Astrocyte (in vitro differentiated cells and primary cell): ENCODE results near the gene RHEBL1. TPM values are rescaled to one million over a fixed set of nuclear protein-coding genes. Genes with fewer than 3 reads are reported as not detected.
A peak's percentile ranks its signal among the peaks of the same experiment; 100 is the strongest.

ENCODE experiments used
- DNase-seq: peaks from one replicate; pipeline ENCODE4 v3.0.0-alpha.2; 2010; ENCODE audit warnings: low read depth
- FAIRE-seq: peaks from 2 replicates; lab custom pipeline; 2011; peaks lifted over from hg19 to GRCh38; lab: Jason Lieb, UNC
- H2AFZ ChIP-seq: 2 replicates; pipeline ENCODE4 v1.6.0; 2012; ENCODE audit warnings: low read depth, low read length, inconsistent platforms
- H3K27ac ChIP-seq: 2 replicates; pipeline ENCODE4 v1.5.1; 2011; ENCODE audit warnings: low read depth, low read length, inconsistent platforms
- H3K27me3 ChIP-seq: 2 replicates; pipeline ENCODE4 v1.6.0; 2011; ENCODE audit warnings: low read length, inconsistent platforms; ENCODE audit not compliant: insufficient read depth
- H3K36me3 ChIP-seq: 2 replicates; pipeline ENCODE4 v1.5.1; 2011; ENCODE audit warnings: low read length, inconsistent platforms; ENCODE audit not compliant: insufficient read depth
- H3K4me1 ChIP-seq: 2 replicates; pipeline ENCODE4 v1.5.1; 2011; ENCODE audit warnings: low read length, inconsistent platforms; ENCODE audit not compliant: insufficient read depth
- H3K4me2 ChIP-seq: 2 replicates; pipeline ENCODE4 v1.6.0; 2012; ENCODE audit warnings: low read length, inconsistent platforms
- H3K4me3 ChIP-seq: 2 replicates; pipeline ENCODE4 v1.5.1; 2011; ENCODE audit warnings: low read depth, mild to moderate bottlenecking, low read length, inconsistent platforms; ENCODE audit not compliant: insufficient read depth
- H3K79me2 ChIP-seq: 2 replicates; pipeline ENCODE4 v1.6.0; 2012; ENCODE audit warnings: mild to moderate bottlenecking, low read length, inconsistent platforms; ENCODE audit not compliant: insufficient read depth
- H3K9ac ChIP-seq: 2 replicates; pipeline ENCODE4 v1.6.0; 2012; ENCODE audit warnings: mild to moderate bottlenecking, low read length, inconsistent platforms
- H3K9me3 ChIP-seq: 2 replicates; pipeline ENCODE4 v1.5.1; 2012; ENCODE audit warnings: low read depth, mild to moderate bottlenecking, low read length, inconsistent platforms; ENCODE audit not compliant: insufficient read depth
- H4K20me1 ChIP-seq: 2 replicates; pipeline ENCODE4 v1.6.0; 2012; ENCODE audit warnings: low read length, inconsistent platforms; ENCODE audit not compliant: insufficient read depth
- H3K27ac Mint-ChIP-seq: one replicate; pipeline ENCODE4 v1.8.0; 2021; ENCODE audit warnings: mild to moderate bottlenecking, mixed read lengths; ENCODE audit not compliant: unreplicated experiment
- H3K27me3 Mint-ChIP-seq: one replicate; pipeline ENCODE4 v1.8.0; 2021; ENCODE audit warnings: low read depth, mixed read lengths; ENCODE audit not compliant: unreplicated experiment
- H3K36me3 Mint-ChIP-seq: one replicate; pipeline ENCODE4 v1.8.0; 2021; ENCODE audit warnings: low read depth, mixed read lengths; ENCODE audit not compliant: unreplicated experiment
- H3K4me1 Mint-ChIP-seq: one replicate; pipeline ENCODE4 v1.8.0; 2021; ENCODE audit warnings: low read depth, mixed read lengths; ENCODE audit not compliant: unreplicated experiment
- H3K4me3 Mint-ChIP-seq: one replicate; pipeline ENCODE4 v1.8.0; 2021; ENCODE audit warnings: mild to moderate bottlenecking, moderate library complexity, mixed read lengths; ENCODE audit not compliant: unreplicated experiment
- H3K9me3 Mint-ChIP-seq: one replicate; pipeline ENCODE4 v1.8.0; 2021; ENCODE audit warnings: mild to moderate bottlenecking, mixed read lengths; ENCODE audit not compliant: unreplicated experiment
- EZH2 ChIP-seq: IDR thresholded peaks from 2 replicates; pipeline ENCODE4 v1.6.1; 2012; ENCODE audit warnings: mild to moderate bottlenecking, low read length, inconsistent platforms; ENCODE audit not compliant: insufficient read depth
- total RNA-seq: library from RNA; stranded (reverse); gene quantifications from 2 replicates; pipeline ENCODE4 v1.2.1, GENCODE V29; 2021
- TF ChIP-seq, protein P1 (sequence below): IDR thresholded peaks from 2 replicates; pipeline ENCODE4 v1.5.1; 2011; ENCODE audit warnings: low read depth, mild to moderate bottlenecking, inconsistent platforms, low read length, moderate library complexity; ENCODE audit not compliant: insufficient read depth

Gene RHEBL1
- total RNA-seq, 1 donor from 2014 or later, result 1.3 TPM

DNA sequence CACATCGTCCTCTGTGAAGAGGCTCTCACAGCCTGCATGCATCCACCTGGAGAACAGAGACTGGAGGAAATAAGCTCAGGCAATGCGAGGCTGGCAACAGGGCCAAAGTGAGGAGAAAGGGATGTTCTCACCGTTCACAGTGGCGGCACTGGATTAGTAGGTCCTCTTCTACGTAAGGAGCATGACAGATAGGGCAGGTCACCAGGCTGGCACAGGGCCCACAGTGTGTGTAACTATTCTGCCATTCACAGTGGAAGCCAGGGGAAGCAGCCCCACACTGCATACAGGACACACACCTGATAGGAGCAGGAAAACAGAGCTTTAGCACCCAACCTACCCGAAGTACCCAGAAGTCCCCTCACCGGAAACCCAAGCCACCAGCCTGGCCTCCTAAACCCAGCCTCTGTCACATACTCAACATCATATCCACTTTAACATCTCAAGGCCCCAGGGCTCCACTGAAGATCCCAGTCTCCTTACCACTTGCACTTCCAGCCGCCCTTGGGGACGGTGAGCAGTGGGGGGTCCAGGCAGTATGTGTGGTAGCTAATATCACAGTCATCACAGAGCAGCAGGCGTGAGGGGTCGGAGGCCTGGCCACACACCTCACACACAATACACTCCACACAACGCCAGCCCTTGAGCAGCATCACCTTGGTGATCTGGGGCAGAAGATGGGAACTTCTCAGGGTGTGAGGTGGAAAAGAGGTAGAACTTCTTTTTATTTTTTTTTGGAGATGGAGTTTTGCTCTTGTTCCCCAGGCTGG is 23.5 kb downstream of the RHEBL1 start:
- H3K4me1 ChIP-seq, result peaks cover 15% of the 10 kb centered on the region
- no peak for FAIRE-seq
- no peak overlapping the region for H3K4me3 Mint-ChIP-seq
- peaks cover 87% of the 10 kb centered on the region for H4K20me1 ChIP-seq
- H3K27me3 ChIP-seq, result no peaks in the 10 kb centered on the region
- peaks cover 18% of the 10 kb centered on the region for H3K4me1 Mint-ChIP-seq
- peaks cover 36% of the 10 kb centered on the region for H3K79me2 ChIP-seq
- H3K27ac Mint-ChIP-seq, result peak overlapping the region; percentile 47
- H3K36me3 ChIP-seq, result peaks cover 57% of the 10 kb centered on the region
- peaks cover 33% of the 10 kb centered on the region for H3K36me3 Mint-ChIP-seq
- H3K4me2 ChIP-seq, result no peak overlapping the region
- H3K27ac ChIP-seq, result no peak overlapping the region
- H3K4me3 ChIP-seq, result no peak overlapping the region
- no peak for DNase-seq
- no peak overlapping the region for H2AFZ ChIP-seq
- H3K27me3 Mint-ChIP-seq, result no peaks in the 10 kb centered on the region
- no peak overlapping the region for H3K9ac ChIP-seq
- no peaks in the 10 kb centered on the region for H3K9me3 Mint-ChIP-seq
- no peaks in the 10 kb centered on the region for H3K9me3 ChIP-seq
- TF ChIP-seq EZH2, result no peak
- TF ChIP-seq, protein P1, sequence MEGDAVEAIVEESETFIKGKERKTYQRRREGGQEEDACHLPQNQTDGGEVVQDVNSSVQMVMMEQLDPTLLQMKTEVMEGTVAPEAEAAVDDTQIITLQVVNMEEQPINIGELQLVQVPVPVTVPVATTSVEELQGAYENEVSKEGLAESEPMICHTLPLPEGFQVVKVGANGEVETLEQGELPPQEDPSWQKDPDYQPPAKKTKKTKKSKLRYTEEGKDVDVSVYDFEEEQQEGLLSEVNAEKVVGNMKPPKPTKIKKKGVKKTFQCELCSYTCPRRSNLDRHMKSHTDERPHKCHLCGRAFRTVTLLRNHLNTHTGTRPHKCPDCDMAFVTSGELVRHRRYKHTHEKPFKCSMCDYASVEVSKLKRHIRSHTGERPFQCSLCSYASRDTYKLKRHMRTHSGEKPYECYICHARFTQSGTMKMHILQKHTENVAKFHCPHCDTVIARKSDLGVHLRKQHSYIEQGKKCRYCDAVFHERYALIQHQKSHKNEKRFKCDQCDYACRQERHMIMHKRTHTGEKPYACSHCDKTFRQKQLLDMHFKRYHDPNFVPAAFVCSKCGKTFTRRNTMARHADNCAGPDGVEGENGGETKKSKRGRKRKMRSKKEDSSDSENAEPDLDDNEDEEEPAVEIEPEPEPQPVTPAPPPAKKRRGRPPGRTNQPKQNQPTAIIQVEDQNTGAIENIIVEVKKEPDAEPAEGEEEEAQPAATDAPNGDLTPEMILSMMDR, result no peak

DNA sequence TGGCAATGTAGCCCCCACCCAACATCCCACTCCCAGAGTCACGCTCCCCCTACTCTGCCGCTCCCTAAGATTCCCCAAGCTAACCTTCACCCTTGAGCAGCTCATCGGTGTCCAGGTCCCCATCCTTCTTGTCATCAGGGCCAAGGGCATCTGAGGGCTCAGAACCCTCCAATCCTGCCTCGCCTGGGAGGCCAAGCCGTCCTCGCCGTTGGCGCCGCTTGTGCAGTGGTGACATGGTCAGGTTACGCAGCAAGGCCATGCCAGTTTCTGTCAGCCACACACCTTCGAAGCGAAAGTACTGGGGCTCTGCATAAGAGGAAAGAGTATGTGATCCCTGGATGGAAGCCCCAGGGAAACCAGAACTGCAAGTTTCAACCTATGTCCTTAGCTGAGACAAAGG is 25.1 kb downstream of the RHEBL1 start:
- Histone ChIP-seq H3K27me3 (no peaks in the 10 kb centered on the region), H3K27ac (no peak overlapping the region), H2AFZ (no peak overlapping the region), H3K79me2 (peaks cover 21% of the 10 kb centered on the region), H3K4me1 (peaks cover 7% of the 10 kb centered on the region), H3K4me2 (no peak overlapping the region), H3K9ac (no peak overlapping the region), H3K9me3 (no peaks in the 10 kb centered on the region), H3K36me3 (peaks cover 61% of the 10 kb centered on the region), H3K4me3 (no peak overlapping the region), H4K20me1 (peaks cover 80% of the 10 kb centered on the region)
- no peaks in the 10 kb centered on the region for H3K27me3 Mint-ChIP-seq
- no peak overlapping the region for H3K27ac Mint-ChIP-seq
- peaks cover 15% of the 10 kb centered on the region for H3K4me1 Mint-ChIP-seq
- TF ChIP-seq, protein P1, result no peak
- TF ChIP-seq EZH2, result no peak
- peaks cover 34% of the 10 kb centered on the region for H3K36me3 Mint-ChIP-seq
- H3K9me3 Mint-ChIP-seq, result no peaks in the 10 kb centered on the region
- FAIRE-seq (no peak), DNase-seq (no peak)
- no peak overlapping the region for H3K4me3 Mint-ChIP-seq

DNA sequence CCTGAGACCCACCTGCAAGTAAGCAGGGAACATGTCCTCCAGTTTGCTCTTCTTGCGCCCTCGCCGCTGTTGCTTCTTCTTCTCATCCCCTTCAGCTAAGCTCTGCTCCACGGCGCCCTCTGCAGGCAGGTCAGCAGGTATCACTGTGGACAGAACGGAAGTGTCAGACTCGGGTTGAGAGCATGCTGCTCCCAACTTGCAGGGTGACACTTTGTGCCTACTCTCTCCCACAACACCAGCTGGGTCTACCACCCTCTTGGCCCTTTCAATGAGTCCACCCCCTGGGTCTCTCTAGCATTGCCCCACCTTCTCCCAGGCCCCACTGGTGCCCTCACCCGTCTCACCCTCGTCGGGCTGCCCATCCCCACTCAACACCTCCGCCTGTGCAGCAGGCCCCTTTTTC is 25.9 kb downstream of the RHEBL1 start:
- H3K36me3 Mint-ChIP-seq, result peaks cover 34% of the 10 kb centered on the region
- peaks cover 56% of the 10 kb centered on the region for H3K36me3 ChIP-seq
- H3K27ac Mint-ChIP-seq, result no peak overlapping the region
- FAIRE-seq (no peak), DNase-seq (peak; percentile 4)
- peaks cover 7% of the 10 kb centered on the region for H3K4me1 Mint-ChIP-seq
- no peaks in the 10 kb centered on the region for H3K27me3 Mint-ChIP-seq
- no peak overlapping the region for H2AFZ ChIP-seq
- no peak overlapping the region for H3K27ac ChIP-seq
- H3K9me3 ChIP-seq, result no peaks in the 10 kb centered on the region
- H3K9me3 Mint-ChIP-seq, result no peaks in the 10 kb centered on the region
- no peak overlapping the region for H3K4me2 ChIP-seq
- H3K4me3 Mint-ChIP-seq, result peak overlapping the region; percentile 47
- no peak overlapping the region for H3K4me3 ChIP-seq
- no peaks in the 10 kb centered on the region for H3K27me3 ChIP-seq
- peaks cover 78% of the 10 kb centered on the region for H4K20me1 ChIP-seq
- no peaks in the 10 kb centered on the region for H3K4me1 ChIP-seq
- H3K9ac ChIP-seq, result no peak overlapping the region
- peaks cover 20% of the 10 kb centered on the region for H3K79me2 ChIP-seq
- TF ChIP-seq EZH2, result no peak
- TF ChIP-seq, protein P1, result peak; percentile 47
